Activated naive CD8-positive, alpha-beta T cell treated with anti-CD3 and anti-CD28 coated beads, Interleukin-2, amount 50 U/mL, for 16 hours (primary cell): Measurements from ENCODE around the gene BMPR2.
"Not testable (repeated sequence)": the region's sequence is repeated elsewhere in the genome, so short reads cannot be mapped to it uniquely, and the experiment has no call there.

Source experiments
- DNase-seq: peaks from one replicate; pipeline ENCODE4 v3.0.0-alpha.2; 2020; ENCODE audit warnings: low read depth, low spot score

BMPR2 gene

GRCh38 chr2:202375609-202376408 is at the start of gene BMPR2:
BMPR2 (plus strand) TSS chr2:202376327; CDS start chr2:202377475, 1,148 bp downstream.
- peak; percentile 51 for DNase-seq

- DNase-seq = no peak
These were observed 48.3 kb upstream of the BMPR2 start for GRCh38 chr2:202327858-202328257.

DNA sequence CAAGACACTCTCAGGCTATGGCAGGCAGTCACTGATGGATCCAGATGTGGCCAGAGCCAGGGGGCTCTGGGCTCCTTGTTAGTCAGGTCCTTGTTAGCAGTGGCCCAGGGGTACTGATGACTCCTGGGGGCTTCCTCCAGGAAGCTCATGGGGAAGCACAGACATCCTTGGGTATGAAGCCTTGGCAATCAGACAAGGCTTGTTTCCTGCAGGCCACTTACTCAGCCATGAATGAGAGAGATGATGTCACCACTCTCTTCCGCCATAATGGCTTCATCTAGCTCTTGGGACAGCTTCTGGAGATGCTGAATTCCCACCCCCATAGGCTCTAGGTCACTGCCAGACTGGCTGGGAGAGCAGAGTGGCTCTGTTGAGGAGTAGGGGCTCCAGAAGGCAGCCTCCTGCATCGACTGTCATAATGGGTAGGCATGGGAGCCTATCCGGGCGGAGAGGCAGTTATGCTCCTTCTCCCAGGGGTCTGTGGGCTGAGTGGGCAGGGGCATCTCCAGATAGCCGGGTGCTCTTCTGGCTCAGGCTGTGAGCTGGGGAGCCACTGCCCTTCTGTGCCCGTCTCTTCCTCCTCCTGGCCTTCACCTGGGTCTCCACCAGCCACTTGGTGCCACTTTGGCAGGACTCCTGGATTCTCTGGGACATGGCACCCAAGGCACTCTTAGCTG is 40.2 kb upstream of the BMPR2 start:
- no peak for DNase-seq

- no peak for DNase-seq
These were observed 39.0 kb upstream of the BMPR2 start for GRCh38 chr2:202337151-202337550.

GRCh38 chr2:202337706-202338346 is 38.3 kb upstream of the BMPR2 start:
- DNase-seq = no peak

GRCh38 chr2:202339071-202339870 is 36.9 kb upstream of the BMPR2 start:
- DNase-seq = no peak

GRCh38 chr2:202344178-202344577 is 31.9 kb upstream of the BMPR2 start:
- no peak for DNase-seq

GRCh38 chr2:202346180-202346579 is 29.9 kb upstream of the BMPR2 start:
- DNase-seq = no peak

DNA sequence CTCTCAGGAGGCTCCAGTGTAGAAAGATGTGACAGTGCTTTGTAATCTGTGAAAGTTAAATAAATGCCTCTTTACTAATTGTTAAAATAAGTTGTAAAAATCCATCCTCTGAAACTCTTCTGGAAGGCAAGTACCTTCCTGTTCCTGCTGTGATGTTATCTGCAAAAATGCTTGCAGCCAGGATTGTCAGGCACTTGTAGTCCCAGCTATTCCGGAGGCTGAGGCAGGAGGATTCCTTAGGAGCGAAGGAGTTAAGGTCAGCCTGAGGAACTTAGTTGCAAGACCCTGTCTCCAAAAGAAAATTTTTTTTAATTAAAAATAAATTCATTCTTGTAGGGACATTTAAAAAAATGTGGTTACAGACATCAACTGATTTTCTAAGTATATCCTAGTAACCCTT is 22.7 kb upstream of the BMPR2 start:
- DNase-seq = no peak

DNA sequence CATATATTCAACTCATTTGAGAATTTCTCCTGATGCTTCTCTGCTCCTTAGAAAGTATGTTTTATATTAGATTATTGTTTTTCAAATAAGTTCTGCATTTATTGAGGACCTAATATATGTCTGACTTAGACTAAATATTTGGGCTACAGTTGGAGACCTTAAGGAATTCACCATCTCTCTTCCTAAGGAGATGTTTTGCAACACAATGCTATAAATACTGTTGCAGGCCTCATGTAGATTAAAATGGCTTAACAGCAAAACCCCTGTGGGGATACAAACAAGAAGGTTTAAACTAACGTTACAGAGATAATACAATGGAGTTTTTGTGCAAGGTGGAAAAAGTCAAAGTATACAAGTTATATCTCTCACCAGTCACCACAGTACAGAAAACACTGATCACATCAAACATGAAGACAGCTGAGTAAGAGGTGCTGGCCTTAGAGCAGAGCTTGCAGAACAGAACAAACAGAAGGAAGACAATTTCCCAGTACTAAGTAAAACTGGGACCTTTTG is 20.1 kb upstream of the BMPR2 start:
- no peak for DNase-seq

GRCh38 chr2:202358924-202359323 is 17.2 kb upstream of the BMPR2 start:
- DNase-seq = not testable (repeated sequence)

- no peak for DNase-seq
These were observed 15.5 kb upstream of the BMPR2 start for GRCh38 chr2:202360646-202361045.

DNA sequence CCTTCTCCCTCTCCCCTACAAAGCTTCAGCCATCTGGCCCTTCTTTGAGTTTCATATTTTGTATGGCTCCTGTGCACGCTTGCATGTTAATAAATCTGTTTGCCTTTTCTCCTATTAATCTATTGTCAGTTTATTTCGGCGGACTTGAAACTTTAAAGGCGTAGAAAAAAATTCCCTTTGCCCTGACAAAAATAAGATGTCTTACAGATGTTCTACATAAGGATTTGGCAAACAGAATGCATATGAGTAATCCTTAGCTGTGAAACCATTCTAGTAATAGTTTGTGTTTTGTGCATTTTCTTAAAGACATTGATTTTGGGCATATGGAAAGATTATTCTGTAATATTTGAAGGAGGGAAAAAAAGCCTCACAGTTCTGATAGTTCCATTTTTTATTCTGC is 15.0 kb upstream of the BMPR2 start:
- no peak for DNase-seq

DNA sequence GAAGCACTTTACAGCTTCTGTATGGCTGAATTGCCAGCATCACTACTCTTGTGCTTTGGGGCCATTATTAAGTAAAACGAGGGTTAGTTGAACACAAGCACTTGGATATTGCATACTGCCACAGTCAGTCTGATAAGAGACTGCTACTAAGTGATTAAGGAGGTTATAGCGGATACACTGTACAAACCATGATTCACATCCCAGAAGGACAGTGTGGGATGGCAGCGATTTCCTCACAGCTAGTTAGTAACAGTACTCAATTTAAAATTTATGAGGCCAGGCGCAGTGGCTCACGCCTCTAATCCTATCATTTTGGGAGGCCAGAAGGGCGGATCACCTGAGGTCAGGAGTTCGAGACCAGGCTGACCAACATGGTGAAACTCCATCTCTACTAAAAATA is 2.6 kb upstream of the BMPR2 start:
- no peak for DNase-seq

GRCh38 chr2:202374383-202374782 is 1.7 kb upstream of the BMPR2 start:
- not testable (repeated sequence) for DNase-seq

- no peak for DNase-seq
These were observed 1.0 kb upstream of the BMPR2 start for GRCh38 chr2:202375033-202375608.

DNA sequence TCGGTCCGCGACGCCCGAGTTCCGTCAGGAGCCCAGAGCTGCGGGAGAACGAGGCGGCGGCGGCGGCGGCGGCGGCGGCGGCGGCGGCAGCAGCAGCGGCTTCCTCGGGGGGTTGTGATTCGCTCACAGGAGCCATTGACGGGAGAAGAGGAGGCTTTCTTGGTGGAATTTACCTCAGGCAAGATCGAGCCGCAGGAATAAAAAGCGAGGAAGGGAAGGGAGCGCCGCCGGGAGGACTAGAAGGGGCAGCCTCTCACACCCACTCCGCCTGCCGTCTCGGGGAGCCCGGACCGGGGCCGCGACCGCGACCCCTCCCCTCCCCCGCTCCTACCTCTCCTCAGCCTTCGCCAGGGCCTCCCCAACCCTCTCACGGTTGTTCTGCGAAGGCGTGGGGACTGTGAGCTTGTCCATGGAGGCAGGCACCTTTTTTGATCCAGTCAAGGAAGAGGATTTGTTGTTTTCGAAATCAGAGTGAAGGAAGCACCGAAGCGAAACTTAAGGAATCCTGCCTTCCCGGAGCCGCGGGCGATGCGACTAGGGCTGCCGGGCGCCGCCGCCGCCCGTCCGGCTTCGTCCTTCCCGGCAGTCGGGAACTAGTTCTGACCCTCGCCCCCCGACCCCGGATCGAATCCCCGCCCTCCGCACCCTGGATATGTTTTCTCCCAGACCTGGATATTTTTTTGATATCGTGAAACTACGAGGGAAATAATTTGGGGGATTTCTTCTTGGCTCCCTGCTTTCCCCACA is 506 bp downstream of the BMPR2 start:
- no peak for DNase-seq

GRCh38 chr2:202377207-202377761 is 1.2 kb downstream of the BMPR2 start:
- DNase-seq = no peak

- DNase-seq = no peak
These were observed 1.9 kb downstream of the BMPR2 start for GRCh38 chr2:202378001-202378400.

DNA sequence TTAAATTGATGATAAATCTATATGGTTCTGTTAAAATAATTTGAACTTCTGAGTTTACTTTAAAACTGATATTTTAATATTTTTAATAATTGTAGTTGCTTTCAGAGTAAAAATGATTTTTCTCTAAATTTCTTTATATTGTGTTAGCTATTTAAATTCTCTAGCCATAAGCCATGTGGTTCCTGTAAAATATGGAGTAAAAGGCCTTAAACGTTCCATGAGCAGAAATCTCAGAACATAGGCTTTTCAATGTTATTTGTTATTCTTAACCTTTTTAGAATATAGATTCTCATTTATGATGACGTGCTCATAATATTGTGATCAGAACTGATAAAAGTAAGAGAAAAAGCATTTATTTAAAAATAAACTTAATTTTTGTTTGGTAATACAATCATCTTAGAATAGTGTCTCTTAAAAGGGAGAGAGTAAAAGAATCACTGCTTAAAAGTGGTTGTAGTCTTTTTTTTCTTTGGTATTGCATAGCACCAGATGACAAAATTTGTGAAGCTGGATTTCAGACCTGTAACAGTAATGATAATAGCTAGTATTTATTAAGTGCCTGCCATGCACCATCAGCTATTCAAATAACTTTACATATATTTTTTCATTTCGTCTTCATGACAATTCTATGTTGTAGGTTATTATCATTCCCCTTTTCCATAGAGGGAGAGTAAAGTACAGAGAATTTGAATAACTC is 2.7 kb downstream of the BMPR2 start:
- DNase-seq = no peak
